ENCODE results near the gene USP37.

Gene USP37

GRCh38 chr2:218523651-218524050, 44.5 kb downstream of the USP37 start:
- H3K4me3 ChIP-seq (ENCODE audit: low read depth, low read length): no peak overlapping the region
- no peak for TF ChIP-seq CTCF (IDR thresholded peaks at IDR 0.05; ENCODE audit: borderline replicate concordance, insufficient read depth, low read depth, low read length)

GRCh38 chr2:218518876-218519275, 49.3 kb downstream of the USP37 start:
- TF ChIP-seq CTCF (IDR thresholded peaks at IDR 0.05; ENCODE audit: borderline replicate concordance, insufficient read depth, low read depth, low read length): no peak
- H3K4me3 ChIP-seq (ENCODE audit: low read depth, low read length): no peak overlapping the region

- H3K4me3 ChIP-seq (ENCODE audit: low read depth, low read length): no peak overlapping the region
- TF ChIP-seq CTCF (IDR thresholded peaks at IDR 0.05; ENCODE audit: borderline replicate concordance, insufficient read depth, low read depth, low read length): no peak
Measured at GRCh38 chr2:218517434-218518206, 50.5 kb downstream of the USP37 start.

DNA sequence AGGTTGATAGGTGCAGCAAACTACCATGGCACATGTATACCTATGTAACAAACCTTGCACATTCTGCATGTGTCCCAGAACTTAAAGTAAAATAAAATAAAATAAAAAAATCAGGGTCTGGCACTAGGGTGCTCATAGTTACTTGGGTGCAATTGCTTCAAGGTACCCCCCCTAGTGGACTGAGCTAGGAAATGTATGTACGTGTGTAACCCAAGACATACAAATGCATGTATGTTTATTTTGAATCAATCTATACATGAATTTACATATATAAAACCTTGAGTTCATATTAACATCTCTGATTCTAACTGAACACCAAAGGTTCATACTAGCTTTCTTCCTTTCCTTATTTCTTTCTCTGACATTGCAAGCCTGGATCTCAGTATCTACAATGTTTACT, 51.5 kb downstream of the USP37 start:
- H3K4me3 ChIP-seq (ENCODE audit: low read depth, low read length): no peak overlapping the region
- TF ChIP-seq CTCF (IDR thresholded peaks at IDR 0.05; ENCODE audit: borderline replicate concordance, insufficient read depth, low read depth, low read length): peak; percentile 43; the same call in 1 of the 2 replicates

DNA sequence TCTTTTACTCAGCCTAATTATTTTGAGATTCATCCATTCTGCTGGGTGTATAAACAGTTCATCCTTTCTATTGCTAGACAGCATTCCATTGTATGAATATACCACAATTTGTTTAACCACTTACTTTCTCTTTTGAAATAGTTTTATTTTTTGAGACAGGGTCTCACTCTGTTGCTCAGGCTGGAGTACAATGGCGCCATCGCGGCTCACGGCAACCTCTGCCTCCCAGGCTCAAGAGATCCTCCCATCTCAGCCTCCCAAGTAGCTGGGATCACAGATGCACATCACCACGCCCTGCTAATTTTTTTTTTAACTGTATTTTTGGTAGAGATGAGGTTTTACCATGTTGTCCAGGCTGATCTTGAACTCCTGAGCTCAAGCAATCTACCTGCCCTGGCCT, 54.5 kb downstream of the USP37 start:
- H3K4me3 ChIP-seq (ENCODE audit: low read depth, low read length): no peak overlapping the region

GRCh38 chr2:218508299-218508698, 59.9 kb downstream of the USP37 start:
- no peak overlapping the region for H3K4me3 ChIP-seq (ENCODE audit: low read depth, low read length)
- no peak for TF ChIP-seq CTCF (IDR thresholded peaks at IDR 0.05; ENCODE audit: borderline replicate concordance, insufficient read depth, low read depth, low read length)

More for the DNA sequence above, 54.5 kb downstream of the USP37 start:
- TF ChIP-seq CTCF (IDR thresholded peaks at IDR 0.05; ENCODE audit: borderline replicate concordance, insufficient read depth, low read depth, low read length): no peak

DNA sequence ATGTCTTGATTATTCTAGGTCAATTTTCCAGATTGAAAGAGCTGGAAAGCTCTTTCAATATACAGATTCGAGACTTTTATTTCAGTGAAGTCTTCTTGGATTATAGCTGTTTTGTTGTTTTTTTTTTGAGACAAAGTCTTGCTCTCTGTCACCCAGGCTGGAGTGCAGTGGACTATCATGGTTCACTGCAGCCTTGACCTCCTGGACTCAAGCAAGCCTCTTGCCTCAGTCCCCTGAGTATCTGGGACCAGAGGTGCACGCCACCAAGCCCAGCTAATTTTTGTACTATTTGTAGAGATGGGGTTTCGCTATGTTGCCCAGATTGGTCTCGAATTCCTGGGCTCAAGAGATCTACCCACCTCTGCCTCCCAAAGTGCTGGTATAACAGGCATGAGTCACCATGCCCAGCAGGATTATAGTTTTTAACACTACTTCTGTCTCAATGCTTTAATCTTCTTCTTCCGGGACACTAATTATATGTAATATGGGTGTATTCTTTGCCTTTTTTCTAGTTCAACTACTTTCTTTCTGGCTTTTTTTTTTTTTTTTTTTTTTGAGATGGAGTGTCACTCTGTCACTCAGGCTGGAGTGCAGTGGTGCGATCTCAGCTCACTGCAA, 62.3 kb downstream of the USP37 start:
- H3K4me3 ChIP-seq (ENCODE audit: low read depth, low read length): no peak overlapping the region
- no peak for TF ChIP-seq CTCF (IDR thresholded peaks at IDR 0.05; ENCODE audit: borderline replicate concordance, insufficient read depth, low read depth, low read length)
